ENCODE measurements around the gene CACNA2D3.

GRCh38 chr3:54322354-54322753, 200.0 kb downstream of the CACNA2D3 start:
- TF ChIP-seq POLR2AphosphoS5 (IDR thresholded peaks at IDR 0.05; ENCODE audit: low read depth, low read length) (no peak), SIN3A (IDR thresholded peaks at IDR 0.05; ENCODE audit: borderline replicate concordance, insufficient read depth, low read length) (no peak), REST (IDR thresholded peaks at IDR 0.05; ENCODE audit: insufficient read depth in 1 of 2, low read depth in 2 of 2, low read length in 2 of 2) (no peak), TAF1 (IDR thresholded peaks at IDR 0.05; ENCODE audit: borderline replicate concordance, insufficient read depth, low read length) (no peak)
